H1 (cell line): Measurements from ENCODE around the gene WWC2. TPM values are rescaled to one million over a fixed set of nuclear protein-coding genes. Genes with fewer than 3 reads are reported as not detected.

ENCODE experiments used
- CTCF ChIA-PET: fragments of 300-600 bp; sonication (Branson Sonifier 250); formaldehyde crosslinking; loops from one replicate; lab custom pipeline; 2021; ENCODE audit not compliant: partially characterized antibody; lab: Charles Lee
- POLR2A ChIA-PET: fragments of 300-600 bp; sonication (Branson Sonifier 250); formaldehyde crosslinking; loops from one replicate; lab custom pipeline; 2021; ENCODE audit warnings: inconsistent platforms; ENCODE audit not compliant: partially characterized antibody; lab: Charles Lee
- DNase-seq, 2 experiments: peaks; one replicate each; pipeline versions ENCODE4 v3.0.0 to v3.0.0-alpha.2; 2010 to 2022; ENCODE audit warnings: low spot score in 2 of 2, low read depth in 1 of 2, mixed read lengths in 1 of 2
- FAIRE-seq: peaks from 2 replicates; lab custom pipeline; 2011; peaks lifted over from hg19 to GRCh38; lab: Jason Lieb, UNC
- H2AFZ ChIP-seq: 2 replicates; pipeline ENCODE4 v1.8.1; 2012; ENCODE audit warnings: low read length, inconsistent platforms
- H2AK5ac ChIP-seq: 2 replicates; pipeline ENCODE4 v1.6.1; 2013; ENCODE audit warnings: low read depth, low read length
- H2BK120ac ChIP-seq: replicated peaks from 2 replicates; pipeline ENCODE3; 2013; ENCODE audit warnings: low read depth, low read length, inconsistent platforms
- H2BK12ac ChIP-seq: 2 replicates; pipeline ENCODE4 v1.6.1; 2013; ENCODE audit warnings: low read depth, low read length
- H2BK15ac ChIP-seq: 2 replicates; pipeline ENCODE4 v1.6.1; 2013; ENCODE audit warnings: low read length
- H2BK20ac ChIP-seq: 2 replicates; pipeline ENCODE4 v1.6.1; 2013; ENCODE audit warnings: low read length
- H2BK5ac ChIP-seq: 2 replicates; pipeline ENCODE4 v1.6.1; 2013; ENCODE audit warnings: low read depth, low read length
- H3K14ac ChIP-seq: 2 replicates; pipeline ENCODE4 v1.6.1; 2013; ENCODE audit warnings: inconsistent platforms; ENCODE audit not compliant: insufficient read length
- H3K18ac ChIP-seq: 2 replicates; pipeline ENCODE4 v1.6.1; 2013; ENCODE audit warnings: low read length; ENCODE audit errors: extremely low read depth
- H3K23ac ChIP-seq: 2 replicates; pipeline ENCODE4 v1.6.1; 2013; ENCODE audit warnings: inconsistent platforms; ENCODE audit not compliant: insufficient read length
- H3K23me2 ChIP-seq: 2 replicates; pipeline ENCODE4 v1.6.1; 2013; ENCODE audit warnings: low read depth, low read length
- H3K27ac ChIP-seq: 2 replicates; pipeline ENCODE4 v1.6.1; 2011; ENCODE audit warnings: low read depth, low read length, inconsistent platforms
- H3K27me3 ChIP-seq, 4 experiments: replicated peaks in 1 of 4; 1 replicate in 1 of 4; 2 replicates in 3 of 4; pipeline versions ENCODE4 v1.6.1 to v1.8.1; 2011 to 2013; ENCODE audit warnings: low read length in 3 of 4, mild to moderate bottlenecking in 3 of 4, inconsistent platforms in 2 of 4, mixed read lengths in 2 of 4, moderate library complexity in 1 of 4; ENCODE audit not compliant: control insufficient read depth in 3 of 4, insufficient read depth in 3 of 4; ENCODE audit errors: extremely low read depth in 1 of 4
- H3K36me3 ChIP-seq, 4 experiments: 2 replicates each; pipeline versions ENCODE4 v1.6.1 to v1.8.1; 2011 to 2013; ENCODE audit warnings: mild to moderate bottlenecking in 4 of 4, low read length in 3 of 4, moderate library complexity in 2 of 4, control low read depth in 1 of 4, inconsistent platforms in 1 of 4; ENCODE audit not compliant: insufficient read depth in 4 of 4, control insufficient read depth in 2 of 4
- H3K4ac ChIP-seq: replicated peaks from 2 replicates; pipeline ENCODE3; 2013; ENCODE audit warnings: low read length, low read depth, mixed read lengths, inconsistent platforms; ENCODE audit not compliant: insufficient read length
- H3K4me1 ChIP-seq, 4 experiments: replicated peaks in 1 of 4; 1 replicate in 1 of 4; 2 replicates in 3 of 4; pipeline versions ENCODE4 v1.6.1 to v1.8.1; 2011 to 2013; ENCODE audit warnings: low read length in 3 of 4, inconsistent platforms in 2 of 4, mixed read lengths in 1 of 4; ENCODE audit not compliant: insufficient read depth in 4 of 4, control insufficient read depth in 3 of 4
- H3K4me2 ChIP-seq, 2 experiments: 2 replicates each; pipeline versions ENCODE4 v1.6.1 to v1.8.1; 2011 to 2013; ENCODE audit warnings: low read depth in 2 of 2, low read length in 2 of 2, control low read depth in 1 of 2, inconsistent platforms in 1 of 2, mild to moderate bottlenecking in 1 of 2; ENCODE audit not compliant: insufficient read depth in 1 of 2
- H3K4me3 ChIP-seq, 4 experiments: fragments of 200-600, 300-600 bp in 1 of 4; sonication (generic), shearing (Covaris generic), sonication (Bioruptor Twin) in 1 of 4; 2 replicates each; pipeline versions ENCODE4 v1.5.1 to v1.8.1; 2011 to 2016; ENCODE audit warnings: low read length in 4 of 4, low read depth in 3 of 4, control low read depth in 2 of 4, inconsistent platforms in 2 of 4, mild to moderate bottlenecking in 2 of 4, mixed read lengths in 1 of 4, moderate library complexity in 1 of 4; ENCODE audit not compliant: insufficient read depth in 2 of 4; ENCODE audit errors: extremely low read depth in 1 of 4
- H3K56ac ChIP-seq: replicated peaks from 2 replicates; pipeline ENCODE3; 2013; ENCODE audit warnings: low read depth, mild to moderate bottlenecking, mixed read lengths, low read length, inconsistent platforms; ENCODE audit not compliant: insufficient read length
- H3K79me1 ChIP-seq: 2 replicates; pipeline ENCODE4 v1.6.1; 2013; ENCODE audit warnings: low read depth, low read length, control low read depth
- H3K79me2 ChIP-seq, 2 experiments: 2 replicates each; pipeline versions ENCODE4 v1.6.1 to v1.8.1; 2012 to 2013; ENCODE audit warnings: low read length in 2 of 2, mild to moderate bottlenecking in 2 of 2, inconsistent platforms in 1 of 2; ENCODE audit not compliant: insufficient read depth in 2 of 2, control insufficient read depth in 1 of 2
- H3K9ac ChIP-seq, 4 experiments: replicated peaks in 1 of 4; 1 replicate in 1 of 4; 2 replicates in 3 of 4; pipeline versions ENCODE4 v1.6.1 to v1.8.1; 2011 to 2013; ENCODE audit warnings: low read depth in 3 of 4, low read length in 3 of 4, control low read depth in 2 of 4, mild to moderate bottlenecking in 2 of 4, moderate library complexity in 2 of 4, inconsistent platforms in 1 of 4; ENCODE audit errors: extremely low read depth in 1 of 4
- H3K9me3 ChIP-seq, 2 experiments: 2 replicates each; pipeline versions ENCODE4 v1.6.1 to v1.8.1; 2012 to 2013; ENCODE audit warnings: mild to moderate bottlenecking in 2 of 2, moderate library complexity in 2 of 2, control low read depth in 1 of 2, inconsistent platforms in 1 of 2, low read depth in 1 of 2, low read length in 1 of 2, mixed read lengths in 1 of 2; ENCODE audit not compliant: insufficient read depth in 2 of 2
- H4K20me1 ChIP-seq, 2 experiments: replicated peaks in 1 of 2; 2 replicates each; pipeline versions ENCODE3 to v1.8.1; 2011 to 2013; ENCODE audit warnings: inconsistent platforms in 2 of 2, low read length in 2 of 2, mild to moderate bottlenecking in 1 of 2; ENCODE audit not compliant: insufficient read depth in 2 of 2, control insufficient read depth in 1 of 2
- H4K5ac ChIP-seq: 2 replicates; pipeline ENCODE4 v1.6.1; 2013; ENCODE audit warnings: low read length, low read depth, mixed read lengths, inconsistent platforms; ENCODE audit not compliant: insufficient read length
- H4K8ac ChIP-seq: 2 replicates; pipeline ENCODE4 v1.8.0; 2013; ENCODE audit warnings: mild to moderate bottlenecking, moderate library complexity, low read length, inconsistent platforms; ENCODE audit not compliant: insufficient read depth; ENCODE audit errors: extremely low read depth
- H4K91ac ChIP-seq: replicated peaks from 2 replicates; pipeline ENCODE3; 2013; ENCODE audit warnings: low read length, mixed read lengths, inconsistent platforms; ENCODE audit not compliant: insufficient read length
- CREB1 ChIP-seq: IDR thresholded peaks from 2 replicates; pipeline ENCODE4 v1.6.1; 2012; ENCODE audit warnings: inconsistent platforms
- CTCF ChIP-seq, 3 experiments: IDR thresholded peaks; 1 replicate in 2 of 3; 2 replicates in 1 of 3; pipeline versions ENCODE4 v1.5.1 to v1.6.1; 2011; ENCODE audit warnings: low read length in 3 of 3, mild to moderate bottlenecking in 3 of 3, inconsistent platforms in 2 of 3, low read depth in 1 of 3, moderate library complexity in 1 of 3; ENCODE audit not compliant: insufficient read depth in 1 of 3; ENCODE audit errors: control extremely low read depth in 1 of 3
- KDM4A ChIP-seq: IDR thresholded peaks from one replicate; pipeline ENCODE4 v1.7.1; 2012; ENCODE audit warnings: low read depth, mild to moderate bottlenecking, moderate library complexity, low read length, inconsistent platforms; ENCODE audit not compliant: severe bottlenecking
- MAFK ChIP-seq: IDR thresholded peaks from 2 replicates; pipeline ENCODE4 v1.6.1; 2012; ENCODE audit warnings: low read depth, mild to moderate bottlenecking, improper control_type of control experiment, low read length
- MAX ChIP-seq: IDR thresholded peaks from 2 replicates; pipeline ENCODE4 v1.6.1; 2012; ENCODE audit warnings: inconsistent platforms
- RAD21 ChIP-seq, 2 experiments: IDR thresholded peaks in 1 of 2; conservative IDR thresholded peaks in 1 of 2; 2 replicates each; pipeline ENCODE4 v1.6.1; 2011; ENCODE audit warnings: low read depth in 2 of 2, low read length in 2 of 2, improper control_type of control experiment in 1 of 2, inconsistent platforms in 1 of 2, mild to moderate bottlenecking in 1 of 2, moderate library complexity in 1 of 2
- YY1 ChIP-seq: IDR thresholded peaks from 2 replicates; pipeline ENCODE4 v1.6.1; 2011; ENCODE audit warnings: low read depth, mild to moderate bottlenecking, low read length
- whole genome bisulfite sequencing, 2 experiments: shearing (Covaris generic) in 1 of 2; methylation state at CpG; one replicate each; pipeline versions ENCODE4 v1.1.6 to v1.1.7; 2013 to 2015; ENCODE audit warnings: low lambda C conversion rate in 2 of 2, mixed read lengths in 2 of 2, inconsistent platforms in 1 of 2, low coverage in 1 of 2, missing lambda C conversion rate in 1 of 2; ENCODE audit not compliant: insufficient replicate concordance in 2 of 2, insufficient coverage in 1 of 2, insufficient read length in 1 of 2; ENCODE audit errors: extremely low coverage in 1 of 2, missing lambda C conversion rate in 1 of 2; 5-methylcytosine and 5-hydroxymethylcytosine counted together
- polyA plus RNA-seq, 7 experiments: library from polyadenylated mRNA; depleted of rRNA in 3 of 7; stranded (reverse) in 5 of 7; unstranded in 2 of 7; fragments of >200 nt in 5 of 7; fragments of 200-250 nt in 2 of 7; gene quantifications; 1 replicate in 5 of 7; 2 replicates in 1 of 7; 4 replicates in 1 of 7; pipeline versions ENCODE4 v1.2.1 to v1.2.3, GENCODE V29; 2011 to 2013; ENCODE audit warnings: missing spikeins in 2 of 7, mixed read lengths in 2 of 7
- total RNA-seq: library from RNA; stranded (reverse); fragmentation: NEBNext Ultra II Directional; extraction: Animal tissue kit (Norgen Biotek cat#: 25700); gene quantifications from 2 replicates; pipeline ENCODE4 v1.2.1, GENCODE V29; 2021

The WWC2 gene
- total and polyA plus RNA-seq, 2 of the 8 experiments (the other 6 are each of a cell fraction or from before 2014, with no cell fraction given), result 17.6 to 135 TPM

DNA sequence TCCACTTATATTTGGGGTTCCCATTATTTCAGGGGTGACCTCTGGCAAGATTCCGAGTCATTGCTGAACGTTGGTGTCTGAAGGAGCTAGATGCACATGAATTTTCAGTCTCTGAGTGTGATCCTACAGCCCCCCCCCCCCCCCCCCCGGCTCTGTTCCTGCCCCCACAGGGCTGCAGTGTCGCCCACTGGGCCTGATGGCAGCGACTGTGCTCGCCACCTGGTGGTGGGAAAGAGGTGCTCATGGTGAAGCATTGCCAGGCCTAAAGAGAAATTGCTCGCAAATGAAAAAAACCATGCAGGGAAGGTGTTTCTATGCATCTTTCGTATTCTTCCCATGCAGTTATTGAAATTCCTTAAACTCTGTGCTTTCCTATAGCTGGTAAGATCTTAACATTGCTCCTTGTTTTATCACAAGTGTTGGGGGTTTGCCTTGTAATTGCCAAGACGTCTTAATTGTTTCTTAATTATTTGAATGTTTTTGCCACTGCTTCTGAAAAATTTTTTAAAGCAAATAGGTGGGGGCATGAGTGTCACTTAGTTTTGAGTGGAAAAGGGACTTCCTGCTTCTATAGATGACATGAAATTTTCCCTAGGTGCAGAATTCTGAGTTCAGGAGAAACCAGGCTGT is 157.8 kb downstream of the WWC2 start:
- H2BK12ac ChIP-seq, result no peak overlapping the region
- H3K9me3 ChIP-seq, result no peaks in the 10 kb centered on the region
- POLR2A ChIA-PET, result interaction anchor here (0.7 to 1.6 kb wide), 2 partner anchors 34 to 159 kb away, joined by 4 to 8 read pairs; partner anchors contain the start of gene WWC2
- no peak overlapping the region for H4K5ac ChIP-seq
- no peak overlapping the region; the same call in 1 of the 2 replicates for H2BK5ac ChIP-seq
- TF ChIP-seq KDM4A (no peak), YY1 (peak; percentile 50; the same call in 1 of the 2 replicates), CTCF (IDR thresholded peaks at IDR 0.05; ENCODE audit: control extremely low read depth in 1 of 3, insufficient read depth in 1 of 3, low read depth in 1 of 3, low read length in 3 of 3) (peak; percentile 84 to 89 (median 88)), CREB1 (peak; percentile 25; the same call in 1 of the 2 replicates), RAD21 (IDR thresholded peaks at IDR 0.05 in 1 of 2, conservative IDR thresholded peaks at IDR 0.05 in 1 of 2; ENCODE audit: low read depth in 2 of 2, low read length in 2 of 2) (peak; percentile 77 to 78), MAFK (no peak), MAX (0 out of 2 replicates have a peak, but pooled peaks have one; percentile 29)
- TF ChIP-seq, all 59 proteins: peak for 5
- Histone ChIP-seq H4K8ac (no peak overlapping the region), H2BK20ac (no peak overlapping the region), H3K27ac (no peak overlapping the region), H3K79me2 (peaks cover 0 to 11% of the 10 kb centered on the region in 2 experiments; a peak in 1 of 4 replicates), H3K36me3 (peaks cover 9 to 49% (median 39%) of the 10 kb centered on the region in 4 experiments; a peak in 7 of 8 replicates), H3K4ac (no peak overlapping the region), H3K14ac (no peak overlapping the region), H3K9ac (no peak overlapping the region), H3K56ac (no peak overlapping the region), H3K27me3 (no peaks in the 10 kb centered on the region), H2BK120ac (no peak overlapping the region), H3K79me1 (no peaks in the 10 kb centered on the region; the same call in 1 of the 2 replicates), H3K4me1 (peaks cover 0 to 4% (median 0%) of the 10 kb centered on the region in 4 experiments; a peak in 1 of 7 replicates), H3K23ac (no peak overlapping the region), H4K20me1 (no peaks in the 10 kb centered on the region), H2AK5ac (no peak overlapping the region), H3K4me2 (no peak overlapping the region), H4K91ac (no peak overlapping the region), H3K18ac (no peak overlapping the region; the same call in 1 of the 2 replicates), H3K4me3 (no peak overlapping the region), H3K23me2 (no peaks in the 10 kb centered on the region), H2AFZ (no peak overlapping the region), H2BK15ac (no peak overlapping the region)
- DNase-seq (peak in 1 of 2 experiments; percentile 73), FAIRE-seq (peak; percentile 42)
- WGBS, 2 experiments, result 49% methylated on average over 9 of the region's 9 CpGs; no CpG with 5 or more reads in 1 of the 2 experiments
- CTCF ChIA-PET, result interaction anchor here (0.6 to 5.0 kb wide), 46 partner anchors 9 to 332 kb away, joined by 3 to 65 read pairs (median 4); partner anchors contain the start of gene WWC2
